C4-2B (cell line): ENCODE measurements around the gene FLRT3.

ENCODE experiments used
- H3K27ac ChIP-seq: fragments of 450-650 bp; 2 replicates; pipeline ENCODE4 v1.5.1; 2017
- CTCF ChIP-seq: fragments of 450-650 bp; conservative IDR thresholded peaks from 2 replicates; pipeline ENCODE4 v1.5.1; 2017; ENCODE audit warnings: mild to moderate bottlenecking
- ZFX ChIP-seq: fragments of 450-650 bp; IDR thresholded peaks from 2 replicates; pipeline ENCODE4 v1.6.1; 2017

FLRT3 gene

GRCh38 chr20:14375416-14375985 lies 38.1 kb upstream of the FLRT3 start:
- H3K27ac ChIP-seq, result no peak overlapping the region
- TF ChIP-seq CTCF (no peak), ZFX (no peak)

DNA sequence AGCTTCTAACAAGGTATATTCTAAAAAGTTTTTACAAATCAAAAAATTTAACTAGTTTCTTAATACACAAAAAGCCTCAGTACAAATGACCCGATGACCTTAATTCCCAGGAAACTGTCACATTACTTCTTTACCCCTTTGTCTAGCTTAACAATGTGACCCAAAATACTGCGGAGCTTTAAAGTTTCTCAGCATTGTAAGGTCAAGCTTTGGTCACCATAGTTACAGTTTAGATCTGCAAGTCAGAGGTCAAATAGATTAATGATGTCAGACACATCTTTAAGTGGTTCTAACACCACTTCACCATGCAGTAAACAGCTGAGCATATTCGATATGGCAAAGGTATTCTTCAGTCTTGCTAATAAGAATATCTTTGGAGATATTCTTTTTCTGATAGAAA lies 36.8 kb upstream of the FLRT3 start:
- TF ChIP-seq ZFX (no peak), CTCF (no peak)
- no peak overlapping the region for H3K27ac ChIP-seq

DNA sequence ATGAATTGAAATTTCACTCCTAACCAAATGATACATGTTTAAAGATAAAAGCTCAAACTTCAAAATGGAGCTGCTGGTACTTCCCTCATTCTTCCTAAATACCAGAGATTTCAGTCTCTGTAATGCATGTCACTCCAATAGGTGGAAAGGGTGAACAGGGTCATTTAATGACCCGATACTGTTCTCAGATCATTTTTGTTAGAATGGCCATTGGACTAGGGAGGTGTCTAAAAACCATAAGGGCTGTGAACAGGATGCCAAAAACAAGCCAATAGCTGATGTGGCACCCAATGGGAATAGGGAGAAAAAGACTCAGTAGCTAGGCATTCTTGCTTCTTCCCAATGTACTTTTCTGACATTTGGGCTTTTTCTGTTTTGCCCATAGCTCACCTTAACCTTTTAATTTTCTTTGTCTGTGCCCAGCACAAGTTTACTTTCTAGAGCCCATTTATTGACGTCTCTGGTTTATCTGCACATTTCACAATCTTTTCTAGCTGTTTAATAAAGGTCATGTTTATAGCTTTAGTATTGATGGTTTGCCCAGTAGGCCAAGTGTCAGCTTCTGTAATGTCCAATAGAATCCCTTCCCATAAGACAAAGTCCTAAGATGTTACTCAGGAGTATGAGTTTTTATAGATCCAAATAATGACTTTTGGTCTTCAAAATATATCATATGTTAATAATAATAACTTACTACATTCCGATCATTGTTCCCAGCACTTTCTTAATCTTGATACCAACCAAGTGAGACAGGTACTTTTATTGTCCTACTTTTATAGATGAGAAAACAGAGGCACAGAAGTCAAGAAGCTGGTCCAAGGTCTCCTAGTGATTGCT lies 24.3 kb upstream of the FLRT3 start:
- no peak for TF ChIP-seq ZFX
- no peak for TF ChIP-seq CTCF
- H3K27ac ChIP-seq, result no peak overlapping the region

- H3K27ac ChIP-seq, result no peak overlapping the region
- no peak for TF ChIP-seq CTCF
- no peak for TF ChIP-seq ZFX
Observed at GRCh38 chr20:14360416-14360815, 23.0 kb upstream of the FLRT3 start.

DNA sequence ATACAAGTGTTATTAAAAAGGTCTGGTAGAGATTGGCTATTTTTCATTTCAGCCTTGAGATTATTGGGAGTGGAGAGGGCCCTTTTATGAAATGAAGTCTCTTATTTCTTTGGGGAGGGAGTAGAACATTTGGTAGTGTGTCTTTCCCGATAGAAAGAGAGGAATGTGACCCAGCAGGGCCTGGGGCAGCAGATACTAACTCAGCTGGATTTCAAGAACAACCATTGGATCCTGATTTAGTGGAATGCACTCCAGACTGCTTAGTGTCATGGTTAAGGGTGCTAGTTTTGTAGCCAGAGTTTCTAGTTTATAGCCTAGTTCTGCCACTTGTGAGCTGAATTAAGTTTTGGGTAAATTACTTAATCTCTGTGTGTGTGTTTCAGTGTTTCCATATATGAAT lies 18.4 kb upstream of the FLRT3 start:
- H3K27ac ChIP-seq, result no peak overlapping the region
- TF ChIP-seq CTCF (no peak), ZFX (no peak)

DNA sequence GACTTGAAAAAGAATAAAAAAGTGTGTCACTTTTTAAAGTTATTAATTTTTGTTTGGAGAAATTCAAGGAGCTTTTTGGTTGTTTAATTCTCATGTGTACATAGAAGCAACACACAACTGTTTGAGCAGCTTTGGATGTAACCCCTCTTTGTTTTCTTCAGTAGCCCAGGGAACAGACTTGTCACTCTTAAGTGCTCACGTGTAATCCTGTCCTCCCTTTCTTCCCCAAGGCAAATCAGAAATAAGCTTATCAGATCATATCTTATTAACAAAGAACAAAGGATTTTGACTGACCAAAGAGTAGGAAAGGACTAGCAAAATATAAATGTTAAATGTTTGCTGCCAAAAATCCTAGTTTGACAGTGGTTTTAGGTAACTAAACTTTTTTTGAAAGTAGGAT lies 7.3 kb upstream of the FLRT3 start:
- H3K27ac ChIP-seq, result no peak overlapping the region
- TF ChIP-seq CTCF (no peak), ZFX (no peak)

DNA sequence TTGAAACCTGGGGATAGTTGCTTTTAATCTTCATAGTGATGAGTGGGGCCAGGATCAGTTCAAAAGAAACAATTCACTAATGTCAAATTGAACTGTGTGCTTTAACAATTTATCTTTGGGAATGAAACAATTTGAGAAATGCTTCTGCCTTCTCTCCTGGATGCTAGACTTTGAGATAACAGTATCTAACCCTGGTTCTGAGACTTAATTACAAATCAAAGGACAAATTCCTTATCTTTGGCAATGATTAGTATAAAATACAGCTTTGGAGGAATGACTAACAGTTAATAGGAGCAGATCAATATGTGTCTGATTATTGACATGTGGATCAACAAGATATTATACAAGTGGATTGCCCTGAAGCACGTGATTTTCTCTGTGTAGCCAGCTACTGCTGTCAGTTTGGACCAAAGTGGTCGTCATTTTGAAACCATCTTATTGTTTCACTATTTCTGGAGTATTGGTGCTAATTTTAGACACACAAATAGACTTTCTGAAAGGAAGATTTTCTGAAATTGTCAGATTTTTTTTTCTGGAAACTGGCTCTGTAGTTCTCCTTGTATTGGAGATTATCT lies 6.2 kb upstream of the FLRT3 start:
- TF ChIP-seq CTCF (no peak), ZFX (no peak)
- H3K27ac ChIP-seq, result no peak overlapping the region
